Mucosa of rectum (tissue), 2 donors: ENCODE data around the gene PCBP2.

Experiments
- H3K27ac ChIP-seq, 2 donors: one replicate each; pipeline ENCODE4 v1.7.0; 2013; ENCODE audit warnings: inconsistent platforms in 2 of 2, low read depth in 2 of 2, low read length in 2 of 2
- H3K27me3 ChIP-seq, 2 donors: one replicate each; pipeline ENCODE4 v1.7.0; 2013; ENCODE audit warnings: low read length in 2 of 2; ENCODE audit not compliant: control insufficient read depth in 2 of 2, insufficient read depth in 2 of 2
- H3K36me3 ChIP-seq, 2 donors: one replicate each; pipeline ENCODE4 v1.7.0; 2013; ENCODE audit warnings: low read length in 2 of 2; ENCODE audit not compliant: control insufficient read depth in 2 of 2, insufficient read depth in 2 of 2
- H3K4me1 ChIP-seq, 2 donors: one replicate each; pipeline ENCODE4 v1.7.0; 2013; ENCODE audit warnings: low read length in 2 of 2, mild to moderate bottlenecking in 1 of 2; ENCODE audit not compliant: control insufficient read depth in 2 of 2, insufficient read depth in 2 of 2
- H3K4me3 ChIP-seq, 2 donors: one replicate each; pipeline ENCODE4 v1.7.0; 2013; ENCODE audit warnings: low read length in 2 of 2
- H3K9ac ChIP-seq, 2 donors: one replicate each; pipeline ENCODE4 v1.7.0; 2013; ENCODE audit warnings: low read length in 2 of 2, low read depth in 1 of 2, mild to moderate bottlenecking in 1 of 2
- H3K9me3 ChIP-seq, 2 donors: one replicate each; pipeline ENCODE4 v1.7.0; 2013; ENCODE audit warnings: low read length in 2 of 2; ENCODE audit not compliant: control insufficient read depth in 2 of 2
- donor health status: healthy.
- donor health status: Normal muscosa, but diverticular disease.

The PCBP2 gene

DNA sequence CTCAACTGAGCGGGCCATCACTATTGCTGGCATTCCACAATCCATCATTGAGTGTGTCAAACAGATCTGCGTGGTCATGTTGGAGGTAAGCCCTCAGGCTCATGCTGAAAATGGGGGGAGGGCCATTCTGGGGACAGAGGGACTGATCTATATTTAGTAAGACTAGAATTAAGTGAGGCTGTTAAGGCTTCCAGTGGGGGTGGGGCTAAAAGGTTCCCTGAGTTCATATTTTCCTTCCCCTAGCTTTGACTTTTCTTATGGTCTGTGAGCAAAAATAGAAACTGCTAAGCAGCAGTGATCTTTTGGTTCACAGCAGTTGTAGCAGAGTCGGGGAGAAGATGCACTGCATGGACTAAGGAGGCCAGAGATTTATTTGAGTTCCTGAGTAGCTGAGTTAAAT lies 9.2 kb downstream of the PCBP2 start:
- Histone ChIP-seq H3K27me3 (no peaks in the 10 kb centered on the region), H3K9me3 (no peaks in the 10 kb centered on the region), H3K36me3 (peaks cover 89 to 99% of the 10 kb centered on the region in 2 donors), H3K4me1 (no peaks in the 10 kb centered on the region), H3K4me3 (no peak overlapping the region), H3K27ac (no peak overlapping the region), H3K9ac (no peak overlapping the region)

DNA sequence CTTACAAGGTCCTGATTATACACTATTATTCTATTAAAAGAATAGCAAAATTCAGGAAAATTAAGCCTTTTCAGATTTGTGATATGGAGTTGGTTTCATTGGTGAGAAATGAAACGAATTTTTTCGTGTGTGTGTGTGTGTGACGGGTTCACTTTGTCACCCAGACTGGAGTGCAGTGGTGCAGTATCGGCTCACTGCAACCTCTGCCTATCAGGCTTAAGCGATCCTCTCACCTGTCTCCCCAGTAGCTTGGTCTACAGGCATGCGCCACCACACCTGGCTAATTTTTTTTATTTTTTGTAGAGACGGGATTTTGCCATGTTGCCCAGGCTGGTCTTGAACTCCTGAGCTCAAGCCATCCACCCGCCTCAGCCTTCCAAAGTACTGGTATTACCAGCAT lies 9.7 kb downstream of the PCBP2 start:
- no peak overlapping the region for H3K27ac ChIP-seq
- peaks cover 89 to 99% of the 10 kb centered on the region in 2 donors for H3K36me3 ChIP-seq
- no peak overlapping the region for H3K4me3 ChIP-seq
- H3K4me1 ChIP-seq, result no peaks in the 10 kb centered on the region
- H3K9me3 ChIP-seq, result no peaks in the 10 kb centered on the region
- H3K9ac ChIP-seq, result no peak overlapping the region
- H3K27me3 ChIP-seq, result no peaks in the 10 kb centered on the region

GRCh38 chr12:53462935-53463334 lies 11.0 kb downstream of the PCBP2 start:
- no peak overlapping the region for H3K27ac ChIP-seq
- no peaks in the 10 kb centered on the region for H3K27me3 ChIP-seq
- peaks cover 91 to 98% of the 10 kb centered on the region in 2 donors for H3K36me3 ChIP-seq
- H3K9me3 ChIP-seq, result no peaks in the 10 kb centered on the region
- H3K9ac ChIP-seq, result no peak overlapping the region
- no peak overlapping the region for H3K4me3 ChIP-seq
- no peaks in the 10 kb centered on the region for H3K4me1 ChIP-seq

DNA sequence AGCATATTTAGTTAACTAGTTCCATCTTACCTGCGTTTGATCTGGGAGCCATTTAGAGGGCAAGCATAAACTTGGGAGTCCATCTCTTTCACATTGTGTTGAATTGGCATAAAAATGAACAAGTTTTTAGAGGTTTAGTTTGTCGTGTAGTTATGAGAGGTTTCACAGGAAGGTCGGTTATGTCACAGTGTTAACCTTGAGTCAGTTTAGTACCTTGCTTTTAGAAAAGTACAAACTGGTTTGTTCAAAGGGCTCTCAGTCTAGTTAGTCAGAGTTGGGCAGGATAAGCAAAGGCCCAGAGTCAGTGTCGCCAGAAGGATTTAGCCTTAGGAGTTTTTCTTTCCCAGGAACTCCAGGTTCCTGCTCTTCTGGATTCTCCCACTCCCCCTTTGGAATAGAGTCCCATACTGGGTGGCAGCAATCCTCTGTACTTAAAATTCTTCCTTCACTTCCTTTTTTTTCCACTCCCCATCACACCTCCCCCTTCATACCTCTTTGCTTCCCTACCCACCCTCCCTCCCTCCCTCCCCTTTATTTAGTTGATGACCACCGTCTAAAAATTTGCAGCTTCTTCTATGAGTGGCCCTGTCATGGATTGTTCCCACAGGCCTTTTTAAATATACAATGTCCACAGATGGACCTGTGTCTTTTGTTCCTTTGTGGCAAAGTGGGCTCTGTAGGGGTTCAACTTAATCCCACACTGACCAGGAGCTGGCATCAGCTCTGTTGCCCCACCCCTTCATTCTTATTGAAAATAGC lies 12.1 kb downstream of the PCBP2 start:
- Histone ChIP-seq H3K27me3 (no peaks in the 10 kb centered on the region), H3K4me1 (no peaks in the 10 kb centered on the region)

DNA sequence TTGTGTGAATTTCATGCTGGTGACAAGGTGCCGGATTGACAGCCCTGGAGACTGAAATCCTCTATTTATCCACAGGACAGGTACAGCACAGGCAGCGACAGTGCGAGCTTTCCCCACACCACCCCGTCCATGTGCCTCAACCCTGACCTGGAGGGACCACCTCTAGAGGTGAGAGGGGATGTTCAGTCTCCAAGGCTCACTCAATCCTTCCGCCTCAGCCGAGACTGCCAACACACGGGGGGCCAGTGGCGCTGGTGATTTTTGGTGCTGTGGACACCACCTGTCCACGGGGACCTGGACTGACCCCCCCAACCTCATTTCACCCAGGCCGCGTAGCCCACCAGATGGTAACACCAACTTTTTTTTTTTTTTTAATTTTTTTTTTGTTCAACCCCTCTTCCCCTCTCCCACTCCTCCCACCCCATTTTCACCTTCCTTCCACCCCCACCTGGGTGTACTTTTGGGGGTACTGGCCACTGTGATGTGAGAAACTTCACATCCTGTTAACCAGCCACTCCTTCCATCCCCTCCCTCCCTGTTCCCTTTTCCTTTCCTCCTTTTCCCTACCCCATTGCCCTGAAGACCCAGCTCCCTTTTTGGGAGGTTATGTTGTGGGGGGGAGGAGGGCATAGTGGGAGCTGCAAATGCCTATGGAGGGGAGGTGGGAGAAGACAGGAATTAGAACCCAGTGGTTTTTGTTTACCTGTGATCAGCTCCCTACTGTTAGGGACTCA lies 12.9 kb downstream of the PCBP2 start:
- Histone ChIP-seq H3K9ac (no peak overlapping the region), H3K27ac (no peak overlapping the region), H3K9me3 (no peaks in the 10 kb centered on the region), H3K4me1 (no peaks in the 10 kb centered on the region), H3K27me3 (no peaks in the 10 kb centered on the region), H3K4me3 (no peak overlapping the region), H3K36me3 (peaks cover 93 to 98% of the 10 kb centered on the region in 2 donors)

More for the DNA sequence above, 12.1 kb downstream of the PCBP2 start:
- Histone ChIP-seq H3K9me3 (no peaks in the 10 kb centered on the region), H3K27ac (no peak overlapping the region), H3K36me3 (peaks cover 93 to 99% of the 10 kb centered on the region in 2 donors), H3K4me3 (no peak overlapping the region), H3K9ac (no peak overlapping the region)

GRCh38 chr12:53465679-53466078 lies 13.8 kb downstream of the PCBP2 start:
- Histone ChIP-seq H3K36me3 (peaks cover 92 to 97% of the 10 kb centered on the region in 2 donors), H3K9ac (no peak overlapping the region), H3K27ac (no peak overlapping the region), H3K4me1 (no peaks in the 10 kb centered on the region), H3K4me3 (no peak overlapping the region), H3K27me3 (no peaks in the 10 kb centered on the region), H3K9me3 (no peaks in the 10 kb centered on the region)

DNA sequence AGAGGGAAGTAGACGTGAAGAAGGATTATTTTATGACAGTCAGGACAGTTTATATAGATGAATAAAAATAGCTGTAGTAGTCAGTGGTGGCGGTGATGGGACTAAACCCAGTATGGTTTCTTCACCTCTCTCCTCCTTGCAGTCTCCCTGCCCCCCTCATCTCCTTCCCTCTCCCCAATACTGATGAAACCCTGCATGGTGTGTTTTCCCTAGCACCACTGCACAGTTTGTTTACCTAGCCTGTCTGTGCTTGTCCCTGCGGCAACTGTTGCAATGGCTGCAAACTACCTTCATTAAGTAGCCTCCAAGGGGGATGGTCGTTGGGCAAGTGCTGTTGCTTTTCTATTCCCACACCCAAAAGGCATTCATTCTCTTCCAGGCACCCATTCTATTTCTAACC lies 14.7 kb downstream of the PCBP2 start:
- H3K4me1 ChIP-seq, result no peaks in the 10 kb centered on the region
- no peaks in the 10 kb centered on the region for H3K9me3 ChIP-seq
- H3K27me3 ChIP-seq, result no peaks in the 10 kb centered on the region
- H3K9ac ChIP-seq, result no peak overlapping the region
- H3K4me3 ChIP-seq, result no peak overlapping the region
- peaks cover 92 to 97% of the 10 kb centered on the region in 2 donors for H3K36me3 ChIP-seq
- H3K27ac ChIP-seq, result no peak overlapping the region

GRCh38 chr12:53467082-53467481 lies 15.2 kb downstream of the PCBP2 start:
- Histone ChIP-seq H3K9ac (no peak overlapping the region), H3K27me3 (no peaks in the 10 kb centered on the region), H3K9me3 (no peaks in the 10 kb centered on the region), H3K4me3 (no peak overlapping the region), H3K4me1 (no peaks in the 10 kb centered on the region), H3K36me3 (peaks cover 91 to 97% of the 10 kb centered on the region in 2 donors), H3K27ac (no peak overlapping the region)

- no peak overlapping the region for H3K9ac ChIP-seq
- H3K4me1 ChIP-seq, result no peaks in the 10 kb centered on the region
- no peaks in the 10 kb centered on the region for H3K27me3 ChIP-seq
- H3K36me3 ChIP-seq, result peaks cover 91 to 94% of the 10 kb centered on the region in 2 donors
- no peaks in the 10 kb centered on the region for H3K9me3 ChIP-seq
- no peak overlapping the region for H3K4me3 ChIP-seq
- H3K27ac ChIP-seq, result no peak overlapping the region
Observed at GRCh38 chr12:53467880-53468279, 16.0 kb downstream of the PCBP2 start.

DNA sequence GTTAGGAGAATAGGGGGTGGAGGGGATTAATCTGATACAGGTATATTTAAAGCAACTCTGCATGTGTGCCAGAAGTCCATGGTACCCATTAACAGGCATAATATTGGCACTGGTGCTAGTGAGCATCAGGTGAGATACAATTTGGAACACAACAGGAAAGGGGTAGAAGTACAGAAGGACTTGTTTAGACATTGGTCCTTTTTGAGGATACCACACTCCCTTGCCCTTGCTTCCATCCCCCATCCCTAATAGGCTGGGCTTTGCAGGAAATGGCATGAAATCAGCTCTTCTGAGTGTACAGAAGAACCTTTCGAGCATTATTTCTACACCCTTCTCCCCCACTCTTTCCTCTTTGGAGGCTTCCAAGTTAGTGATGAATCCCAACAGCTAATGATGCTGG lies 16.4 kb downstream of the PCBP2 start:
- peaks cover 89 to 91% of the 10 kb centered on the region in 2 donors for H3K36me3 ChIP-seq
- no peaks in the 10 kb centered on the region for H3K9me3 ChIP-seq
- H3K27me3 ChIP-seq, result no peaks in the 10 kb centered on the region
- no peak overlapping the region for H3K4me3 ChIP-seq
- H3K4me1 ChIP-seq, result no peaks in the 10 kb centered on the region
- H3K9ac ChIP-seq, result no peak overlapping the region
- H3K27ac ChIP-seq, result no peak overlapping the region
